ENCODE measurements around the gene FIGNL2. TPM values are rescaled to one million over a fixed set of nuclear protein-coding genes. Genes with fewer than 3 reads are reported as not detected.
A peak's percentile ranks its signal among the peaks of the same experiment; 100 is the strongest.

Gene FIGNL2
- total RNA-seq, 6 donors from 2014 or later = 0.22 to 1.5 (median 0.39) TPM; not detected in 1

DNA sequence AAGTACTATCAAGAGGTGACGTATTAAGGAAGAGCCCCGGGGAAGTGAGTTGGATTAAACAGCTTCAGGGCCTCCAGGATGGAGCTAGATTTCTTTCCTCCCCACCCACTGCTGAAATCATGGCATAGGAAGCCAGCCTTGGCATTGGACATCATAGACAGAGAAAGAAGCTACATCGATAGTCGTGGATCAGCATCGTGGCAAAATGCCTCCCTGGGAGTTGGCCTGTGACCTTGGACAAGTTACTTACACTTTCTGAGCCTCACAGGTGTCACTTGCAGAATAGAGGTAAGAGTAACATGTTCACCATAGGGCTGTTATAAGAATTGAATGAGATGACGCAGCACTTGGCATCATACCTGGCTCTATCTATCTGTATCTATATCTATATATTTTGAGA, 45.3 kb upstream of the FIGNL2 start:
- Histone ChIP-seq H3K27ac (peak overlapping the region in 1 of 4 donors; percentile 52), H3K27me3 (no peaks in the 10 kb centered on the region), H3K4me3 (no peak overlapping the region), H3K36me3 (no peaks in the 10 kb centered on the region), H3K9me3 (no peaks in the 10 kb centered on the region), H3K4me1 (peaks cover 17 to 39% (median 26%) of the 10 kb centered on the region in 4 donors)
- no peak for ATAC-seq (ENCODE audit: low FRiP score in 2 of 2)
- no peak for TF ChIP-seq POLR2A (IDR thresholded peaks at IDR 0.05)
- no peak for TF ChIP-seq POLR2AphosphoS5 (IDR thresholded peaks at IDR 0.05)
- TF ChIP-seq, protein P1, sequence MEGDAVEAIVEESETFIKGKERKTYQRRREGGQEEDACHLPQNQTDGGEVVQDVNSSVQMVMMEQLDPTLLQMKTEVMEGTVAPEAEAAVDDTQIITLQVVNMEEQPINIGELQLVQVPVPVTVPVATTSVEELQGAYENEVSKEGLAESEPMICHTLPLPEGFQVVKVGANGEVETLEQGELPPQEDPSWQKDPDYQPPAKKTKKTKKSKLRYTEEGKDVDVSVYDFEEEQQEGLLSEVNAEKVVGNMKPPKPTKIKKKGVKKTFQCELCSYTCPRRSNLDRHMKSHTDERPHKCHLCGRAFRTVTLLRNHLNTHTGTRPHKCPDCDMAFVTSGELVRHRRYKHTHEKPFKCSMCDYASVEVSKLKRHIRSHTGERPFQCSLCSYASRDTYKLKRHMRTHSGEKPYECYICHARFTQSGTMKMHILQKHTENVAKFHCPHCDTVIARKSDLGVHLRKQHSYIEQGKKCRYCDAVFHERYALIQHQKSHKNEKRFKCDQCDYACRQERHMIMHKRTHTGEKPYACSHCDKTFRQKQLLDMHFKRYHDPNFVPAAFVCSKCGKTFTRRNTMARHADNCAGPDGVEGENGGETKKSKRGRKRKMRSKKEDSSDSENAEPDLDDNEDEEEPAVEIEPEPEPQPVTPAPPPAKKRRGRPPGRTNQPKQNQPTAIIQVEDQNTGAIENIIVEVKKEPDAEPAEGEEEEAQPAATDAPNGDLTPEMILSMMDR (IDR thresholded peaks at IDR 0.05) = no peak
- TF ChIP-seq EP300 (IDR thresholded peaks at IDR 0.05) = no peak
- DNase-seq = no peak
- WGBS, 2 donors = 71 to 74% methylated on average over 6 of the region's 6 CpGs

DNA sequence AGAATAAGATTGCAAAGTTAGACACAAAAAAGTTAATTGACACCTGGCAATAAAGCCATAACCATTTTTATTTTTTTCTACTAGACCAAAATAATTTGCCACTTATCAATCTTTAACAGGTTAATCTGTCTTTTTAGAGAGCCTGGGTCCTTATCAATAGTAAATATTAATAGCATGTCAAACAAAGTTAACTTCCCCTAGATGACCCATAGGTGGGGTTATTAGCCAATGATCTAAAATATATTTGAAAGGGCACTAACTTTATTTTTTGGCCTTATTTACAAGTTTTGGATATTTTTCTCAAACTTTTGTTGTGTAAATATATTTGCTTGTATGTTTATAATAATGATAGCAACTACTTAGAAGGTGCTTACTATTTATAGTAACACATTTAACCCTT, 43.3 kb upstream of the FIGNL2 start:
- no peak overlapping the region for H3K4me3 ChIP-seq
- DNase-seq (no peak), ATAC-seq (ENCODE audit: low FRiP score in 2 of 2) (no peak)
- H3K27ac ChIP-seq = no peak overlapping the region
- H3K27me3 ChIP-seq = no peaks in the 10 kb centered on the region
- no peaks in the 10 kb centered on the region for H3K36me3 ChIP-seq
- peaks cover 8 to 25% (median 22%) of the 10 kb centered on the region in 4 donors for H3K4me1 ChIP-seq
- no peaks in the 10 kb centered on the region for H3K9me3 ChIP-seq
- no peak for TF ChIP-seq EP300 (IDR thresholded peaks at IDR 0.05)
- TF ChIP-seq, protein P1 (IDR thresholded peaks at IDR 0.05) = peak; percentile 24 to 43 (median 32)

DNA sequence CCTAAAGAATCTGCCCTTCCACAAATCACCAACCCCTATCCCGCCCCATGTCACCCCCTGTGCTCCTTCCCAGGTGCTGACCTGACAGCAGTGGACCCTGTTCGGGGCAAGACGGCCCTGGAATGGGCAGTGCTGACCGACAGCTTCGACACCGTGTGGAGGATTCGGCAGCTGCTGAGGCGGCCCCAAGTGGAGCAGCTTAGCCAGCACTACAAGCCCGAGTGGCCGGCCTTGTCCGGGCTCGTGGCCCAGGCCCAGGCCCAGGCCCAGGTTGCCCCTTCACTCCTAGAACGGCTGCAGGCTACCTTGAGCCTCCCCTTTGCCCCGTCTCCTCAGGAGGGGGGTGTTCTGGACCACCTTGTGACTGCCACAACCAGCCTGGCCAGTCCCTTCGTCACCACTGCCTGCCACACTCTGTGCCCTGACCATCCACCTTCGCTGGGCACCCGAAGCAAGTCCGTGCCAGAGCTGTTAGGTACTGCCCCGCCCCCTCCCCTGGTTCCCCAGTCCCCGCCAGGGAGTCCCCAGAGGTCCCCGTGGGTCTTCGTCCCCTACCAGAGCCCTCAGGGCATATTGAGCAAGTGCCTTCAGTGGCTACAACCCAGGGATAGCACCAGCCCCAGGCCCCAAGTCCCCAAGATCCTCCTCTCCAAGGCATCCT, 42.1 kb upstream of the FIGNL2 start:
- DNase-seq = peak in 1 of 2 donors; percentile 60
- H3K4me3 ChIP-seq = no peak overlapping the region
- no peak overlapping the region for H3K27ac ChIP-seq
- no peaks in the 10 kb centered on the region for H3K36me3 ChIP-seq
- ATAC-seq (ENCODE audit: low FRiP score in 2 of 2) = no peak
- no peak for TF ChIP-seq POLR2A (IDR thresholded peaks at IDR 0.05)
- TF ChIP-seq EP300 (IDR thresholded peaks at IDR 0.05) = no peak
- no peak for TF ChIP-seq POLR2AphosphoS5 (IDR thresholded peaks at IDR 0.05)
- TF ChIP-seq, protein P1 (IDR thresholded peaks at IDR 0.05) = no peak
- H3K9me3 ChIP-seq = no peaks in the 10 kb centered on the region
- H3K27me3 ChIP-seq = no peaks in the 10 kb centered on the region
- H3K4me1 ChIP-seq = peaks cover 9 to 27% (median 23%) of the 10 kb centered on the region in 4 donors
- 89 to 95% methylated on average over 14 to 22 of the region's 22 CpGs for WGBS, 2 donors

GRCh38 chr12:51890133-51890464, 41.6 kb upstream of the FIGNL2 start:
- Histone ChIP-seq H3K4me3 (no peak overlapping the region), H3K36me3 (no peaks in the 10 kb centered on the region), H3K4me1 (peaks cover 9 to 22% (median 22%) of the 10 kb centered on the region in 4 donors), H3K27ac (no peak overlapping the region), H3K9me3 (no peaks in the 10 kb centered on the region), H3K27me3 (no peaks in the 10 kb centered on the region)
- TF ChIP-seq, protein P1 (IDR thresholded peaks at IDR 0.05) = no peak
- TF ChIP-seq POLR2AphosphoS5 (IDR thresholded peaks at IDR 0.05) = no peak
- TF ChIP-seq EP300 (IDR thresholded peaks at IDR 0.05) = no peak
- no peak for TF ChIP-seq POLR2A (IDR thresholded peaks at IDR 0.05)
- no peak for DNase-seq
- ATAC-seq (ENCODE audit: low FRiP score in 2 of 2) = no peak
- 93 to 97% methylated on average over 2 of the region's 2 CpGs for WGBS, 2 donors

Measured in upper lobe of left lung (tissue), 6 donors.